Mammary epithelial cell (primary cell): ENCODE results near the gene HDAC4.

Source experiments
- EZH2 ChIP-seq: IDR thresholded peaks from 2 replicates; pipeline ENCODE4 v1.6.1; 2012; ENCODE audit warnings: low read length, inconsistent platforms, borderline replicate concordance
- TF ChIP-seq, protein P1 (sequence below), 2 donors: IDR thresholded peaks in 1 of 2; conservative IDR thresholded peaks in 1 of 2; 2 replicates each; pipeline ENCODE4 v1.5.1; 2011 to 2012; ENCODE audit warnings: inconsistent platforms in 2 of 2, low read length in 2 of 2, mild to moderate bottlenecking in 2 of 2, control low read depth in 1 of 2, low read depth in 1 of 2; ENCODE audit not compliant: insufficient read depth in 1 of 2; ENCODE audit errors: extremely low read depth in 1 of 2

DNA sequence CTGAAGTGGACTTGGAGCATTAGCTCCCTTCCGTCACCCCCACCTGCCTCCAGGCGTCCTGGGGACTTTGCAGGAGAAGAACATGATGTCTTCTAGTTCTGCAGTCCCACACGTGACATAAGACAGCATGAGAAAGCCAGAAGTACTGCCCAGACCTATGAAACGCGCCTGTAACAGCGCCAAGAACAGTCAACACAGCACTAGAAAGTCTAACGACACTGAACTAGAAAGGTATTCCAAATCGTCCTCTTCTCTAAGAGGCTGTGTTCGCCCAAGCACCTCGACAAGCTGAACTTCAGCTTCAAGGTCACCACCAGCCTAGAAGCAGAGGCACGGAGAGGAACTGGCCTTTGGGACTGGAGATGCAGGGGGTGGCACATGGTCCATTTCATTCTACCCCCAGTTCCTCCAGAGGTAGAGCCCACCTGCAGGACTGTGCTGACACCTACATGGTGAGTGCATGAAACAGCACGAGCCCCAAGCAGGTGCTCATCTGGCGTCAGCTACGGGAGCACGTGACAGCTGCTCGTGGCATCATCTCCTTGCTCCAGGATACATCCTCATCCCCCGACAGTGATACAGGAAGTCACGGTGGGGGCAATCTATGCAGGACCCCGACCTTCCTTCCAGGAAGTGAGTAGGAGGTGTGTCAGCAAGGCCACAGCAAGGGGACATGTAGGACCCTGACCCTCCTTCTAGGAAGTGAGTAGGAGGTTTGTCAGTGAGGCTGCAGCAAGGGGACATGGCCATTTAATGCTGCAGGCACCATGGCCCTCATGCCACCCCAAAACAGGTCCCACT lies 3.7 kb downstream of the HDAC4 start:
- TF ChIP-seq, protein P1, sequence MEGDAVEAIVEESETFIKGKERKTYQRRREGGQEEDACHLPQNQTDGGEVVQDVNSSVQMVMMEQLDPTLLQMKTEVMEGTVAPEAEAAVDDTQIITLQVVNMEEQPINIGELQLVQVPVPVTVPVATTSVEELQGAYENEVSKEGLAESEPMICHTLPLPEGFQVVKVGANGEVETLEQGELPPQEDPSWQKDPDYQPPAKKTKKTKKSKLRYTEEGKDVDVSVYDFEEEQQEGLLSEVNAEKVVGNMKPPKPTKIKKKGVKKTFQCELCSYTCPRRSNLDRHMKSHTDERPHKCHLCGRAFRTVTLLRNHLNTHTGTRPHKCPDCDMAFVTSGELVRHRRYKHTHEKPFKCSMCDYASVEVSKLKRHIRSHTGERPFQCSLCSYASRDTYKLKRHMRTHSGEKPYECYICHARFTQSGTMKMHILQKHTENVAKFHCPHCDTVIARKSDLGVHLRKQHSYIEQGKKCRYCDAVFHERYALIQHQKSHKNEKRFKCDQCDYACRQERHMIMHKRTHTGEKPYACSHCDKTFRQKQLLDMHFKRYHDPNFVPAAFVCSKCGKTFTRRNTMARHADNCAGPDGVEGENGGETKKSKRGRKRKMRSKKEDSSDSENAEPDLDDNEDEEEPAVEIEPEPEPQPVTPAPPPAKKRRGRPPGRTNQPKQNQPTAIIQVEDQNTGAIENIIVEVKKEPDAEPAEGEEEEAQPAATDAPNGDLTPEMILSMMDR (conservative IDR thresholded peaks at IDR 0.05 in 1 of 2, IDR thresholded peaks at IDR 0.05 in 1 of 2; ENCODE audit: extremely low read depth in 1 of 2, insufficient read depth in 1 of 2, low read depth in 1 of 2, low read length in 2 of 2), result peak; percentile 15 to 19
- TF ChIP-seq EZH2, result no peak
